Suppressor macrophage (primary cell): ENCODE results near the gene THRAP3.
"Not testable (repeated sequence)": the region's sequence is repeated elsewhere in the genome, so short reads cannot be mapped to it uniquely, and the experiment has no call there.

ENCODE experiments used
- DNase-seq, 4 experiments: peaks; one replicate each; pipeline ENCODE4 v3.0.0-alpha.2; 2020 to 2022

THRAP3 gene

GRCh38 chr1:36251794-36252481 is 27.7 kb downstream of the THRAP3 start:
- no peak for DNase-seq

GRCh38 chr1:36252482-36252824 is 28.2 kb downstream of the THRAP3 start:
- DNase-seq = not testable (repeated sequence)

- peak; percentile 5 to 54 (median 48) for DNase-seq
These were observed 29.1 kb downstream of the THRAP3 start for GRCh38 chr1:36253161-36253862.

GRCh38 chr1:36256558-36257374 is 32.5 kb downstream of the THRAP3 start:
- no peak for DNase-seq

- DNase-seq = no peak
These were observed 33.1 kb downstream of the THRAP3 start for GRCh38 chr1:36257375-36257767.

- no peak for DNase-seq
These were observed 34.7 kb downstream of the THRAP3 start for GRCh38 chr1:36258960-36259344.

GRCh38 chr1:36268981-36269380 is 44.7 kb downstream of the THRAP3 start:
- no peak for DNase-seq

GRCh38 chr1:36269408-36269838 is 45.2 kb downstream of the THRAP3 start:
- DNase-seq = no peak

- no peak for DNase-seq
These were observed 48.8 kb downstream of the THRAP3 start for GRCh38 chr1:36273024-36273423.

GRCh38 chr1:36274201-36274600 is 50.0 kb downstream of the THRAP3 start:
- DNase-seq = no peak

- no peak for DNase-seq
These were observed 52.4 kb downstream of the THRAP3 start for GRCh38 chr1:36276688-36277087.

- peak in 1 of 4 experiments; percentile 14 for DNase-seq
These were observed 55.0 kb downstream of the THRAP3 start for GRCh38 chr1:36279110-36279788.

GRCh38 chr1:36279789-36280296 is 55.6 kb downstream of the THRAP3 start:
- no peak for DNase-seq

- no peak for DNase-seq
These were observed 59.8 kb downstream of the THRAP3 start for GRCh38 chr1:36284061-36284460.

- DNase-seq = no peak
These were observed 60.3 kb downstream of the THRAP3 start for GRCh38 chr1:36284517-36284916.

- peak; percentile 81 to 91 (median 86) for DNase-seq
These were observed 61.3 kb downstream of the THRAP3 start for GRCh38 chr1:36285443-36286101.

- DNase-seq = no peak
These were observed 62.6 kb downstream of the THRAP3 start for GRCh38 chr1:36286802-36287201.

- no peak for DNase-seq
These were observed 63.4 kb downstream of the THRAP3 start for GRCh38 chr1:36287595-36287994.

- DNase-seq = no peak
These were observed 71.1 kb downstream of the THRAP3 start for GRCh38 chr1:36295390-36295789.

GRCh38 chr1:36297062-36297461 is 72.8 kb downstream of the THRAP3 start:
- DNase-seq = no peak

GRCh38 chr1:36298640-36299039 is 74.4 kb downstream of the THRAP3 start:
- DNase-seq = no peak

GRCh38 chr1:36300526-36300925 is 76.3 kb downstream of the THRAP3 start:
- DNase-seq = peak; percentile 60 to 84 (median 72)
